ENCODE data around the gene CCDC8.
"Not testable (repeated sequence)": the region's sequence is repeated elsewhere in the genome, so short reads cannot be mapped to it uniquely, and the experiment has no call there.

CCDC8 gene

DNA sequence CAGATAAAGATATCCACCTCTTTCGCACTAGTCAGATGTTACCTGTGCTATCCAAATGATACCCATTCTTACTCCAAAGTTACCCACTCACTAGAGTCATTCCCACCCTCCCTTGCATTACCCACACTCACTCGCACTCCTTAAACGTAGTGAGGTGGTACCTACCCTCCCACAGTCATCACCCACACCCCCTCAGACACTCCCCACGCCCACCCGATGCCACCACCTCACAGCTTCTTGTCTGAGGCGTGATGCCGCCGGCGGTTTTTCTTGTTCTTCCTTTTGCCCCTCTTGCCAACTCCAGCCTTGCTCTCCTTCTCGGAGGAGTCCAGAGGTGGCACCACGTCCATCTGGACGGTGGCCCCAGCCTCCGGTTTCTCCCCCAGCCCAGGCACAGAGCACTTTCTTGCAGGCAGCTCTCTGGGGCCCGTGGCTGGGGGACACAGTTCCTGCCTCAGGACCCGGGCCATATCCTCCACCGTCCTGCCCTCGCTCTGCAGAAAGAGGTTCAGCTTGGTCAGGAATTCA, 14.2 kb upstream of the CCDC8 start:
- DNase-seq: no peak

DNA sequence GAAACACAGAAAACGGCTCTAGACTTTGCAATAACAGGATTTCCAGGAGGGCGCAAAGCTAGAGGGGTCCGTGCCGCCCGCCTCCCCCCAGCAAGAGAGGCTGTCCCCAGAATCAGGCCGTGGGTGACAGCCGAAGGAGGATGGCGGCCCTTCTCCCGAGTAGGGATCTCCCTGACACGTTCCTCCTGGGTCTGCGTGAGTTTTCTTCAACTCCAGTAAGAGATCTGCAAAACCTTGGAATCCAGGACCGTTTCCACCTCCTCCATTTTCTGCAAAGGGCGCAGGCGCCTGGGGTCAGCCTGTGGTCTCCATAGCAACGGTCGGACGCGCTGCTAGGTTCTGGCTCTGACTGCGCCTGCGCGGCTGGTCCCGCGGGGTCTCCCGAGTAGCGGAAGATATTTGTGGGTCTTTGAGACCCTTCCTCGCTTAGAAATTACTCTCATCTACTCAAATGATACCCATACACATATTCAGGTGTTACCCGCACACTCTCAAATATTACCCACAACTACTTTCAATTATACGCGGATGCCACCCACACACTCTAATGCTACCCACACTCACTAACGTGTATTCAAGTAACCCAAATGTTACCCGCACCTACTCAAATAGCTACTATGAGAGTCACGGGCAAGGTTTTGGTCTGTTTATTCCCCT, 13.3 kb upstream of the CCDC8 start:
- peak; percentile 29 for DNase-seq

DNA sequence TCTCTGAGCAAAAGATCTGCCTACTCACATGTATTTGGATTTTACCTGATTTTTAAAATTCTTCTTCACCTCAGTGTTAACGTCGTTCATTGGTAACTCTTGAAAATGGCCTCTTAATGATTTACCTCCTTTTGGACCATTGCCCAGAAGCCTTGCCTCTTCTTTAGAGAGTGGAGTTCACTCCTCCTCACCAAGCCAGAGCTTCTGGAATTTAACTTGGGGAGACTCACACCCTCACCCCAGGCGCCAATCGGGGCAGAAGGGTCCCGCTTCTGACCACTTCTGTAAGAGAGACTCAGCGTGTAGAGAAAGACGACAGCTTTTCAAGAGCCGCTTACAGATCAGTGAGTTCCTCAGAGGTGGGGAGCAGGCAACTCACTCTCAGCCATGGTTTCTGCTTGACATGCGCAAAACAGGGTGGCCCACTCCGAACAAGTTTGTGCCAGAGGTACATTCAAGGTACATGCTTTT, 12.7 kb upstream of the CCDC8 start:
- no peak for DNase-seq

DNA sequence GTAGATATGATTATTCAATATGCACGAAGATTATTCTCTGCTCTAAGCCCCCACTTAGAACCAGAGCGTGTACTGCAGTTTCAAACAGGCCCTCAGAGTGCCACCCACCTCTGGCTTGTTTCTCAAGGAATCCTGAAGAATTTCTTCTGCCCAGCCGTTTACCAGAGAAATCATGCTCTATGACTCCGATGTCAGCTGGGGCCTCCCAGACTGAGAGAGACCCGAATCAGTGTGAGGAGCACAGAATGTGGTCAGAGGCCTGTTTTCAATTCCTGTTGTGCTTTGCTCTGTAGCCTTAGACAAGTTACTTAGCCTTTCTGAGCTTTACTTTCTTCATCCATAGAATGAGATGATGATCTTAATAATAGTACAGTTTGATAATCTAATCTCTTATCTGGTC, 9.8 kb upstream of the CCDC8 start:
- DNase-seq: no peak

DNA sequence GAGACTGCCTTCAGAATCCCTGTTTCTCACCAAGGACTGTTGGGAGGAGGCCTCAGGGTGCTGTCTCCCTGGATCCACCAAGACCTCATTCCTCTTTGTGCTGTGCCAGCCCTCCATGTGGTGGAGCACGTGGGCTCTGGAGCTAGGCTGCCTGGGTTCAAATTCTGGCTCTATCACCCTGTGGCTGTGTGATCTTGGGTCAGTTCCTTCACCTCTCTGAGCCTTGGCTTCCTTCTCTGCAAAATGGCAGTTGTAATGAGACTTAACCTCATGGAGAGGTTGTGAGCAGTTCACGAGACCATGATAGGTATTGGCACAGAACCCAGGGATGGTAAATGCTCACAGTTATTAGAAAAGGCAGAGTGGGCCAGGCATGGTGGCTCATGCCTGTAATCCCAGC, 9.0 kb upstream of the CCDC8 start:
- no peak for DNase-seq

DNA sequence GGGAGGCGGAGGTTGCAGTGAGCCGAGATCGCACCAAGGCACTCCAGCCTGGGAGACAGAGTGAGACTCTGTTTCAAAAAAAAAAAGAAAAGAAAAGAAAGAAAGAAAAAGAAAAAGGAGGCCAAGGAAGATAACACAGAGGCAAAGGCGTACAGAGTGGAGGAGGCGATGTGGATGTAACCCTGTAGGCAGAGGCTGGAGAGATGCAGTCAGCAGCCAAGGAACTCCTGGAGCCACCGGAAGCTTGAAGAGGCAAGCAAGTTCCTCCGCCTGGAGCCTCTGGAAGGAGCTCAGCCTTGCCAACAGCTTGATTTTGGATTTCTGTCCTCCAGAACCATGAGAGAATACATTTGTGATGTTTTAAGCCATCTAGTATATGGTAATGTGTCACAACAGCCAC, 6.7 kb upstream of the CCDC8 start:
- DNase-seq: no peak

DNA sequence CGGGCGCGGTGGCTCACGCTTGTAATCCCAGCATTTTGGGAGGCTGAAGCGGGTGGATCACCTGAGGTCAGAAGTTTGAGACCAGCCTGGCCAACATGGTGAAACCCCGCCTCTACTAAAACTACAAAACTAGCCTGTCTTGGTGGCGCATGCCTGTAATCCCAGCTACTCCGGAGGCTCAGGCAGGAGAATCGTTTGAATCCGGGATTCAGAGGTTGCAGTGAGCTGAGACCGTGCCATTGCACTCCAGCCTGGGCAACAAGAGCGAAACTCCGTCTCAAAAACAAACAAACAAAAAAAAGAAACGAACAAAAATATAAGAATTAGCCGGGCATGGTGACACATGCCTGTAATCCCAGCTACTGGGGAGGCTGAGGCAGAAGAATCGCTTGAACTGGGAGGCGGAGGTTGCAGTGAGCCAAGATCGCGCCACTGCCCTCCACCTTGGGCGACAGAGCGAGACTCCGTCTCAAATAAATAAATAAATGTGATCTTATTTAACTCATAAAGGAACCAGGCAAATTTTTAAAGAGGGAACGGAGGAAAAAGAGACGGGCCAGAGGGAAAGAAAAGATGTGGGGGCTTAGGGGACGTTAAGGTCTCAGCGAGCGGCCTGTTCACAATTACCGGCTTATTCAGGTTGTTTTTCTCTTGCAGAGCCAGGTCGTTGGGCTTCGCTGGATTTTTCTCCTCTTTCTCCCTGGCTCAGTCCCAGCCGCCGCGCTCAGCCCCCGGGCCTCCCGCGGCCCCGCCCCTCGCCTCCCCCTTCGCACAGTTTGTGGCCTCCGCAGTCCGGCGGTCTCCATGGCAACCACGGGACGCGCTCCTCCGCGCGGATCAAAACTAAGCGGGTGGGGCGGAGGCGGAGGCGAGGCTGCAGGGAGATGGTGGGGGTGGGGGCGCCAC, 2.7 kb upstream of the CCDC8 start:
- peak; percentile 45 for DNase-seq

DNA sequence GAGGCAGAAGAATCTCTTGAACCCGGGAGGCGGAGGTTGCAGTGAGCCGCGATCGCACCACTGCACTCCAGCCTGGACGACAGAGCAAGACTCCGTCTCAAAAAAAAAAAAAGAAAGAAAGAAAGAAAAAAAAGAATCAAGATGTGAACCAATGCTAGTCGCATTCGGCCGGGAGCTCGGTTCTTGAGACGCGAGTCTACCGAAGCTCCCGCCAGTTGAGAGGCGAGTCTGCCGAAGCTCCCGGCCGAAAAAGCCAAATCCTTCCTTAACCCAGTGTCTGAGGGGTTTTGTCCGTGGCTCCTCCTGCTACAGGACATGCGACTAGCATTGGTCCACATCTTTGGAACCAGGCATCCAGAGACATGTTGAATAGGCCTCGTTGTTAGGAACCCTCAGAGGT, 1.5 kb upstream of the CCDC8 start:
- DNase-seq: not testable (repeated sequence)

DNA sequence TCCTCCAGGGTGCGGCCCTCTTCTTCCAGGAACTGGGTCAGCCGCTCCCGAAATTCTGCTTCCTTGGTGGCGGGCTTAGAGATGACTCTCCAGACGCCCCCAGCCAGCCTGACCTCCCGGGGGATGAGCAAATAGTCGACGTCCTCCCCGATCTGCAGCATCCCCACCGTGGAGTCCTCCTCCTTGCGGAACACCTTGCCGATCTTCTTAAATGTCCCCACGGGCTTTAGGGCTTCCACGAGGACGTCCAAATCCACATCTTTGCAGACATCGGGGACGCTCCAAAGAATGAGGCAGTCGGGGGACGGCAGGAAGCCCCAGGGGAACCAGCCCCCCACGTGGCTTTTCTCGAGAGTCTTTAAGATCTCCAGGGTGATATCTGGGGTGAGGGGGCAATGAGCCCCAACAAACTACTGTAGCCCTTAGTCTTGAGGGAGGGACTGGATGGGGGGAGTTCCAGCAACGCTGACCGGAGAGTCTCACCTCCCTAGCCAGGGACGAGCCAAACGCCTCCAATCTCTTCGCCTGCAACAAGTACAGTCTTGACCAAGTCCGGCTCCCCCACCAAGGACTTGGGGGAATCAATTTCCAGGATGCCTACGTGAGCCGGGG, 608 bp downstream of the CCDC8 start:
- no peak for DNase-seq

DNA sequence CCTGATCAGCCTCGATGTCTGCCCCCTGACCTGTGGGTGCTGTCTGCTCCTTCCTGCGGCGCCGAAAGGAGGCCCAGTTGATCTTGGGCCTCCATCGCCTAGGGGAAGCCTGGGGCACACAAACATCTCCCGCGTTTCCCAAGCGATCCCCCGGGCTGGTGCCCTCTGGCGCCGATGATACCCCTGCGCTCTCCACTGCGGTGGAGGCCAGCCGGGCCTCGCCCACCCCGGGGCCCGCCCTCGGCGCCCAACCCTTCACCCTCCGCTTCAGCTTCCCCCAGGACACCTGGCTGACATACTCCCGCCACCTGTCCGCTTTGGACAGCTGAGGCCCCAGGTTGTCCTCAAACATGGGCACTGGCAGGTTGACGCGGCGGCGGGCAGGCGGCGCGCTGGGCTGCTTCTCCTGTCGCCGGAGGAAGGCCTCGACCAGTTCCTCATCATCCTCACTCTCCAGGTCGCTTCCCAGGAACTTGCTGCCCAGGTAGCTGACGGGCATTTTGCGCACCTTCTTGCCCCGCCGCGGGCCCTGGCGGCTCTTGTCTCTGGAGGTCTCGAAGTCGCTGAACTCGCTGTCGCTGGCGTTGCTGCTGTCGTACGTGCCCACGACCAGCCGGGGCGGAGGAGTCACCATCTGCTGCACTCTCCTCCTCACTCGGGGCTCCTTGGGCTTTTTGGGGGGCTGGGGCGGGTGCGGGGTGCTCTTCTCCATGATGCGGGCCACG, 1.3 kb downstream of the CCDC8 start:
- no peak for DNase-seq

DNA sequence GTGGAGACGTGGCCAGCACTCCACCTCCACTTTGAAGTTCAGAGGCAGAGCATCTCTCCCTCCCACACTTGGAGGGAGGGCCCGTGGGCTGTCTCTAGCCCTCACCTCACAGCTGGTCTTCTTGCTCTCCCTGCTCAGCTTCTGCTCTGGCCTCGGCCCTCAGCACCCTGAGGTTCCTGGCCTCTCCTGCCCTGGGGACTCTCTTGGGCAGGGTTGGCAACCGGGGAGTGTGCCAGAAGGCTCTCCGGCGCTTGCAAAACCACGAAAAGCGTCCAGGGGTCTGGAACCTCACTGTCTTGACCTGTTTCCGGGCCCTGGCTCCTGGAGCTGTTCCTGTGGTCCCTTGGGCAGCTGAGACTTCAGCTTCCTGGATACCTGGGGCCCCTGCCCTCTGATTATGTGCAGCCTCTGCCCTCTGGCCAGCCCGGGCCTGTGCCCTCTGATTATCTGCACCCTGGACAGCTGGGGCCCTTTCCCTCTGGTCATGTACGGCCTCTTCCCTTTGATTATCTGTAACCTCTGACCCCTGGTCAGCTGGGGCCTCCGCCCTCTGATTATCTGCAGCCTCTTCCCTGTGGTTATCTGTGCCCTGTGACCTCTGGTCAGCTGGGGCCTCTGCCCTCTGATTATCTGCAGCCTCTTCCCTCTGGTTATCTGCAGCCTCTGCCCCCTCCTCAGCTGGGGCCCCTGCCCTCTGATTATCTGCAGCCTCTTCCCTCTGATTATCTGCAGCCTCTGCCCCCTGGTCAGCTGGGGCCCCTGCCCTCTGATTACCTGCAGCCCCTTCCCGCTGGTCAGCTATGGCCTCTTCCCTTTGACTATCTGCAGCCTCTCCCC, 2.1 kb downstream of the CCDC8 start:
- DNase-seq: no peak

DNA sequence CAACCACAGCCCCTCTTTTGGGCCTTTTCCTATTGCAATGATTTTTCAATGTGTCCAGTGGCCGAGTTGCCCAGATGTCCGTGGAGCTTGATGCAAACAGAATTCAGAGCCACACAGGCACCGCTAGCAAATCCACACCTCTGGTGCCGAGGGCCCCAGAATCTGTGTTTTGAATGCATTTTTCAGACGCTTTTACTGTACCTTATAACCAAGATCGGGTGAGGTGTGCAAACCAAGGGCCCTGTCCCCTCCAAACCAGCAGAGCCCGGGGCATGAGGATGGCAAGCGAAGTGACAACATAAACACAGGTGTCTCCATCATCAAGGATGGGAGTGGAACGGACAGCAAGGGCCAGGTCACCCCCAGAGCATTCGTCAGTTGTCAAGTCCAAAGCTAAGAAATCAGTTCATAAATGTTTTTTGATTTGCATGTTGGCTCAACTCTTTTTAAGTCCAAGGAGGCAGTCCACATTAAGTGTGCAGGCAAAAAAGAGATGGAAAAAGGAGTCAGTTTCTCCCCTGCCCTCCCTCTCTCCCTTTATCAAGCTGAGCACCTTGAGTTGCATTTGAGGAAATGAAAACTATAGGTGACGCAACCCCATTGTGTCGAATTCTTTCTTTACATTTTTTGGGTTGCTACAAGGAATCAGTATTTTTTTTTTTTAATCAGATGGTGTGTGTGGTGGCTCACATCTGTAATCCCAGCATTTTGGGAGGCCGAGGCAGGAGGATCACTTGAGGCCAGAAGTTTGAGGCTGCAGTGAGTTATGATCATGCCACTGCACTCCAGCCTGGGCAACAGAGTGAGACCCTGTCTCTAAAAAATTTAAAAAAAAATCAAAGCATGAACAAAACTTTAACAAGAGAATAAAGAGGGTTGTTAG, 2.9 kb downstream of the CCDC8 start:
- no peak for DNase-seq

DNA sequence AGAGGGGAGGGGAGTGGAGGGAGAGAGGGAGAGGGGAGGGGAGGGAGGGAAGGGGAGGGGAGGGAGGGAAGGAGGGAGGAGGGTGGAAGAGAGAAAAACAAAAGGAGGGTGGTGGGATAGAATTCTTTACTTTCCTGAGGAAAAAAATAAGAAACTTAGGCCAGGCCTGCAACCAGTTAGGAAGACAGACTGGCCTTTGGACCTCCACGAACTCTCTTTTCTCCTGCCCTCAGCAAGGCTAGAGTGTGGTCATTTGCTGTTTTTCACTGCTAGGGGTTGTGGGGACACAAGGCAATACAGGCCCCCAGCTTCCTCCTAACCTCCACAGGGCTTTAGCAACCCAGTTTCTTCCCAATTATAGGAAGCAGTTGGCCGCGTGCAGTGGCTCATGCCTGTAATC, 4.2 kb downstream of the CCDC8 start:
- DNase-seq: no peak

DNA sequence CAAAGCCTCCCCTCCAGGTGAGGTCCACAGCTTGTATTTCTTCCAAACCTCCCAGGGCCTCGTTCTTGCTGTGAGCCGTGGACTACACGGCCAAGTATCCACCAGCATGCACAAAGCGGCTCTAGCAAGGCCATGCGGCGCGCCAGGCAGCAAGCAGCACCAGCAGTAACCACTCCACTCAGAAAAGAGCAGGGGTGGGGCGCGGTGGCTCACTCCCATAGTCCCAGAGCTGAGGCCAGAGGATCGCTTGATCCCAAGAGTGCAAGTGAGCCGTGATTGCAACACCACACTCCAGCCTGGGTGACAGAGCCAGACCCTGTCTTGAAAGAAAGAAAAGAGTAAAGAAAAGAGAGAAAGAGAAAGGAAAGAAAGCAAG, 4.7 kb downstream of the CCDC8 start:
- DNase-seq: no peak

DNA sequence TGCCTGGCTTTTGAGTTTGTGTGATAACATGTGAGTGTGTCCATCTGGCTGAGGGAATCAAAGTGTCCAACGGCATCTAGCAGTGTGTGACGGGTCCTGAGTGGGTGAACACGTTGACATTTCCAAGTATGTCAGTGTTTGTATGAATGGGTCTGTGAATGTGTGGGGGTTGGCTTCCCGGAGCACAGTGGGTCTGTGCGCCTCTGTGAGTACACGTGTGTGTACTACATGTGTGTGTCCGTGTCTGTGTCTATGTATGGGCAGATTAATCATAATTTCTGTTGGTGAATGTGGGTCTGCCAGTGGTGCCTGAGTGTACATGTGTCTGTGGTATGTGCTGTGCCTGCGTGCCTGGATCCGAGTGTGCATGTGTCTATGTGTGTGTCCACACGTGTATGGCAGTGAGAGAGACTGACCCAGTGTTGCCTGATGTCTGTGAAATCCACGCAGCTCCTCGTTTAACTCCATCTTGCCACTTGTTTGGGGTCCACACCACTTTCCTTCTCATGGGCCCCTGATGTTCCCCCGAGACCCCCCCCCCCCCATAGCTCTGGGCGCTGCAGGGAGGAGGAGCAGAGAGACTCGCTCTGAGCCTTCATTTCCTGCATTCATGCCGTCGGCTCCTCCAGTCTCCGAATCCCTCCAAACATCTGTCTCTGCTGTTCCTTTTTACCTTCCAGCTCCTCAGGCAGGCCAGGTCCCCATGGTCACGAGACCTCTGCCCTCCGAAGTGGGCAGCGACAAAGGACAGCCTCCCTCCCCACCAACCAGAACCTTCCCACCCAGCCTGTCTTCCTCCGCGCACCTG, 5.3 kb downstream of the CCDC8 start:
- no peak for DNase-seq

DNA sequence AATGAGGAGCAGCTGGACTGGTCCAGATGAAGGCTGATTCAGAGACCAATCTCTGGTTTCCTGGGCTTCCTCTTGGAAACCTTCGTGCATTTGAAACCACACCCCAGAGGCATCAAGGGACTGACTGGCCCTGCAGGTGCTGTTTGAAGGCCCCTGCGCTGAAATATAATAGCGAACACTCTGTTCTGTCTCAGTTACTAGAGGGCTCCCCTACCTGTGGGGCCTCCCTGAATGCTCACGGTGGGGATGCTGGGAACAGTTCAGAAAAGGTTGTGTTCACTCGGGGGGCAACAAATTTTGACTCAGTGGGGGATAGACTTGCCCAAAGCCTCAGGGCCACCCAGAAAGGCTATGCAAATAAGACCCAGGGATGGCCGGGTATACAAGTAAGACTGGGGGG, 6.4 kb downstream of the CCDC8 start:
- no peak for DNase-seq

DNA sequence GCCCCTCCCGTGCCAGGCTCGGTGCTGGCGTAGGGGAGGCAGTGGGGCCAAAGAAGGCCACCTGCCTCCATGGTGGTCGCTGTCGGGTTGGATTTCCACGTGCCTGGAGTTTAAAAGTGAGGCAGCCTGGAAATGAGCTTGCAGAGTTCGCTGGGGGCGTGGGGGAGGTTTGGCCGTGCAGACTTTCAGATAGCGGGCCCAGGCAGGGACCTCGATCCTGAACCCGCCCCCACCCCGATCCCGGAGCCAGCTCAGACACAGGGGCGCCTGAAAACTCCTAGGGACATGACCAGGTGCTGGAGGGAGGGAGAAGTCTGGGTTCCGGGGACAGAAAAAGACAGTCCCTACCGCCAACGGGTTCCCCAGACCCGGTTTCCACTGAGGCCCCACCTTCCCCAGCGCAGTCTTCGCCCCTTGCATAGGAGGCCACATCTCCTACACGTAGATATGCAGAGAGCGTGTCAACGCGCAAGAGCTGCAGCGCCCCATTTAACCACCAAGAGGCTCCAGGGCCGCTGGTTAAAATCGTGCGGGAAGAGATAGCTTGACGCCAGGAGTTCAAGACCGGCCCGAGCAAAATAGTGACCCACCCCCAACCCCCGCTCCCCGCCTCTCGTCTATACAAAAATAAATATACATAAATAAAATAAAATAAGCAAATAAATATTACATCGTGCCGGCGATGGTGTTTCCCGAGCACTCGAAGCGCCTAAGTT, 8.5 kb downstream of the CCDC8 start:
- no peak for DNase-seq

DNA sequence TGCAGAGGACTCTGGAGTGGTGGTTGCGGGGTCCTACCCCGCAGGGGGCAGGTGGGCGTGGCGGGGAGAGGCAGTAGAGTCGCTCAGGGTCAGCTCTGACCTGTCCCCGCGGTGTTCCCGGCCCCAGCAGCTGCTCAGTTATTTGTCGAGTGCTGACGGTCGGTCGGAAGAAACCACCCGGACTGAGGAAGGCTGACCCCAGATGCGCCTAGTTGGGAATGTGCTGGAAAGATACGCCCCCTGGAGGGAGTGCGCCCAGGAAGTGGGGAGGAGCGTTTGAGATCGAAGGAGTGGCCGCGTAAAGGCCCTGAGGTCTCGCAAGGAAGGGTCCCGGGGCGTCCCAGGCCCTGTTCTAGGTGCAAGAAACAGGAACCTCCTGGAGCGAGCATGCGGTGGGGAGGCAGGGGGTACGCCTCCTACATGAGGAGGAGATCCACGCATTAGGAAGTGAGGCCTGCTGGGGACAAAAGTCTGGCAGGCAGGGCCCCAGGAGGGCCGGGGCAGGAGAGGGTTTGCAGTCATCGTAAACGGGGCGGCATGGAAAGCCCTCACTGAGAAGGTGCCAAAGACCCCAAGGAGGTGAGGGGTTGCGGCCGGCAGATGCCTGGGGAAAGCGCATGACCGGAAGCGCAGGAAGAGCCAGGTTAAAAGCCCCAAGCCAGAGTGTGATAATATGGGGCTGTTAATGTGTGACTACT, 9.2 kb downstream of the CCDC8 start:
- DNase-seq: no peak

DNA sequence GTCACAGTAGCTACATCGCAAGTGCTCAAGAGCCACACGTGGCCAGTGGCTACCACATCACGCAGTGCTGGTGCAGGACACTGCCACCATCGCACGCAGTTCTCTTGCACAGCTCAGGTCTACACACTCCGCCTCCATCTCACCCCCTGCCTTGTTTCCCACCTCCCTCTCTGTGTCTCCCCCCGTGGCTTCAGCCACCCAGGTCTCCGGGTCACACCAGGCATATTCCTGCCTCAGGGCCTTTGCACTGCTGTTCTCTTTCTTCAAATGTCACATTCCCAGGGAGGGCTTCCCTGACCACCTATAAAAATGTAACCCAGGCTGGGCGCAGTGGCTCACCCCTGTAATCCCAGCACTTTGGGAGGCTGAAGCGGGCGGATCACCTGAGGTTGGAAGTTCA, 10.6 kb downstream of the CCDC8 start:
- no peak for DNase-seq
